NCI-H2196 (cell line): Measurements from ENCODE around the gene FXYD6.
A peak's percentile ranks its signal among the peaks of the same experiment; 100 is the strongest.

ENCODE experiments used
- DNase-seq: peaks from one replicate; lab custom pipeline; 2025; ENCODE audit not compliant: unreplicated experiment; lab: John Stamatoyannopoulos, UW

Gene FXYD6

GRCh38 chr11:117910941-117911655 is 34.6 kb upstream of the FXYD6 start:
- no peak for DNase-seq

GRCh38 chr11:117910525-117910924 is 34.1 kb upstream of the FXYD6 start:
- DNase-seq: no peak

- no peak for DNase-seq
Observed at GRCh38 chr11:117909611-117910382, 33.3 kb upstream of the FXYD6 start.

- DNase-seq: no peak
Observed at GRCh38 chr11:117908959-117909610, 32.6 kb upstream of the FXYD6 start.

- DNase-seq: no peak
Observed at GRCh38 chr11:117908109-117908895, 31.8 kb upstream of the FXYD6 start.

GRCh38 chr11:117907276-117908108 is 31.0 kb upstream of the FXYD6 start:
- peak; percentile 94 for DNase-seq

GRCh38 chr11:117906710-117907109 is 30.3 kb upstream of the FXYD6 start:
- DNase-seq: no peak

- no peak for DNase-seq
Observed at GRCh38 chr11:117906126-117906525, 29.7 kb upstream of the FXYD6 start.

GRCh38 chr11:117905524-117905923 is 29.1 kb upstream of the FXYD6 start:
- DNase-seq: no peak

GRCh38 chr11:117903505-117904382 is 27.3 kb upstream of the FXYD6 start:
- no peak for DNase-seq

- DNase-seq: no peak
Observed at GRCh38 chr11:117902001-117902845, 25.8 kb upstream of the FXYD6 start.

- no peak for DNase-seq
Observed at GRCh38 chr11:117901601-117902000, 25.1 kb upstream of the FXYD6 start.

- no peak for DNase-seq
Observed at GRCh38 chr11:117900720-117901440, 24.4 kb upstream of the FXYD6 start.

- no peak for DNase-seq
Observed at GRCh38 chr11:117900121-117900648, 23.7 kb upstream of the FXYD6 start.

- DNase-seq: no peak
Observed at GRCh38 chr11:117898059-117898458, 21.6 kb upstream of the FXYD6 start.

- DNase-seq: no peak
Observed at GRCh38 chr11:117892651-117893050, 16.2 kb upstream of the FXYD6 start.

- no peak for DNase-seq
Observed at GRCh38 chr11:117891362-117891761, 14.9 kb upstream of the FXYD6 start.
